Caco-2 (cell line): ENCODE measurements around the gene PDE12. TPM values are rescaled to one million over a fixed set of nuclear protein-coding genes. Genes with fewer than 3 reads are reported as not detected.

Experiments used
- BruUV-seq: library from RNA; stranded (reverse); fragments of 400-500 nt; replicated peaks from 2 replicates; lab custom pipeline; 2021; lab: Mats Ljungman, UMichigan
- CTCF ChIA-PET: fragments of 300-600 bp; sonication (Branson Sonifier 250); formaldehyde crosslinking; loops from one replicate; lab custom pipeline; 2022; ENCODE audit warnings: antibody characterized with exemption; lab: Charles Lee
- POLR2A ChIA-PET: fragments of 300-600 bp; sonication (Branson Sonifier 250); formaldehyde crosslinking; loops from one replicate; lab custom pipeline; 2022; ENCODE audit warnings: antibody characterized with exemption; lab: Charles Lee
- DNase-seq, 2 experiments: peaks; one replicate each; pipeline versions ENCODE4 v3.0.0 to v3.0.0-alpha.2; 2020 to 2022
- H3K27me3 ChIP-seq: replicated peaks from 2 replicates; pipeline ENCODE4 v1.6.0; 2011; ENCODE audit warnings: low read length; ENCODE audit not compliant: control insufficient read depth, insufficient read depth
- H3K36me3 ChIP-seq: 2 replicates; pipeline ENCODE4 v1.5.1; 2011; ENCODE audit warnings: low read length; ENCODE audit not compliant: control insufficient read depth, insufficient read depth
- H3K4me1 ChIP-seq: fragments of 250-450 bp; sonication (Bioruptor Pico); 2 replicates; pipeline ENCODE4 v1.5.1; 2020; ENCODE audit warnings: mild to moderate bottlenecking
- H3K4me3 ChIP-seq: 2 replicates; pipeline ENCODE4 v1.5.1; 2011; ENCODE audit warnings: low read depth, mild to moderate bottlenecking, control low read depth, low read length
- H3K9me3 ChIP-seq: fragments of 250-450 bp; sonication (Bioruptor Pico); 2 replicates; pipeline ENCODE4 v1.5.1; 2020; ENCODE audit warnings: mild to moderate bottlenecking, moderate library complexity
- H3K27ac Mint-ChIP-seq: one replicate; pipeline ENCODE4 v1.8.0; 2022; ENCODE audit warnings: mixed read lengths; ENCODE audit not compliant: unreplicated experiment
- H3K27me3 Mint-ChIP-seq: one replicate; pipeline ENCODE4 v1.8.0; 2022; ENCODE audit warnings: mixed read lengths; ENCODE audit not compliant: insufficient read depth, unreplicated experiment
- H3K36me3 Mint-ChIP-seq: one replicate; pipeline ENCODE4 v1.8.0; 2022; ENCODE audit warnings: mild to moderate bottlenecking, mixed read lengths; ENCODE audit not compliant: insufficient read depth, unreplicated experiment
- H3K4me1 Mint-ChIP-seq: one replicate; pipeline ENCODE4 v1.8.0; 2022; ENCODE audit warnings: low read depth, mixed read lengths; ENCODE audit not compliant: unreplicated experiment
- H3K4me3 Mint-ChIP-seq: one replicate; pipeline ENCODE4 v1.8.0; 2022; ENCODE audit warnings: mild to moderate bottlenecking, moderate library complexity, mixed read lengths; ENCODE audit not compliant: unreplicated experiment
- H3K9me3 Mint-ChIP-seq: one replicate; pipeline ENCODE4 v1.8.0; 2022; ENCODE audit warnings: mixed read lengths; ENCODE audit not compliant: unreplicated experiment
- intact Hi-C: fragments of 100-400 bp; cut with micrococcal nuclease; formaldehyde crosslinking; loops from one replicate; pipeline ENCODE4 v1.10.0; 2022; ENCODE audit not compliant: unreplicated experiment
- total RNA-seq: library from RNA; stranded (reverse); gene quantifications from 2 replicates; pipeline ENCODE4 v1.2.3, GENCODE V29; 2022
- TF ChIP-seq, protein P1 (sequence below), 2 experiments: fragments of 200-600 bp in 1 of 2; IDR thresholded peaks; 1 replicate in 1 of 2; 2 replicates in 1 of 2; pipeline versions ENCODE4 v1.5.1 to v1.8.0; 2011 to 2022; ENCODE audit warnings: antibody characterized with exemption in 1 of 2, control low read depth in 1 of 2, inconsistent platforms in 1 of 2, low read depth in 1 of 2, low read length in 1 of 2, mild to moderate bottlenecking in 1 of 2, moderate library complexity in 1 of 2; ENCODE audit not compliant: insufficient read depth in 1 of 2, severe bottlenecking in 1 of 2, unreplicated experiment in 1 of 2

Gene PDE12
- total RNA-seq, 1 experiment from 2014 or later: 22.1 TPM

DNA sequence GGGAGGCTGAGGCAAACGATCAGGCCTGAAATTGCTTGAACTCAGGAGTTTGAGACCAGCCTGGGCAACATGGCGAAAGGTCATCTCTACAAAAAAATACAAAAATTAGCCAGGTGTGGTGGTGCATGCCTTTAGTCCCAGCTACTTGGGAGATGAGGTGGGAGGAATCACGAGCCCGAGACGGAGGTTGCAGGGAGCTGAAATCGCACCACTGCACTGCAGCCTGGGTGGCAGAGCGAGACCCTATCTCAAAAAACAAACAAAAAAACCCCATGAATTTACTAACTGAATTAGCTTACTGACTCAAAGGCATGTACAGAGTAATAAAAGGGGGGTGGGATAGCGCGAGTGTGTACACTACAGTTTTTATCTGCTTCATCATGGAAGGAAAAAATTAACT is 21.7 kb downstream of the PDE12 start:
- Mint-ChIP-seq H3K4me3 (no peak overlapping the region), H3K36me3 (peaks cover 93% of the 10 kb centered on the region), H3K27ac (peak overlapping the region; percentile 42), H3K4me1 (peaks cover 14% of the 10 kb centered on the region), H3K9me3 (no peaks in the 10 kb centered on the region), H3K27me3 (no peaks in the 10 kb centered on the region)
- ChIA-PET CTCF (interaction anchor here (1.2 kb wide), 1 partner anchor 113 kb away, joined by 3 read pairs; no protein-coding TSS in a partner anchor), POLR2A (interaction anchor here (0.6 kb wide), 1 partner anchor 8 kb away, joined by 11 read pairs; no protein-coding TSS in a partner anchor)
- TF ChIP-seq, protein P1, sequence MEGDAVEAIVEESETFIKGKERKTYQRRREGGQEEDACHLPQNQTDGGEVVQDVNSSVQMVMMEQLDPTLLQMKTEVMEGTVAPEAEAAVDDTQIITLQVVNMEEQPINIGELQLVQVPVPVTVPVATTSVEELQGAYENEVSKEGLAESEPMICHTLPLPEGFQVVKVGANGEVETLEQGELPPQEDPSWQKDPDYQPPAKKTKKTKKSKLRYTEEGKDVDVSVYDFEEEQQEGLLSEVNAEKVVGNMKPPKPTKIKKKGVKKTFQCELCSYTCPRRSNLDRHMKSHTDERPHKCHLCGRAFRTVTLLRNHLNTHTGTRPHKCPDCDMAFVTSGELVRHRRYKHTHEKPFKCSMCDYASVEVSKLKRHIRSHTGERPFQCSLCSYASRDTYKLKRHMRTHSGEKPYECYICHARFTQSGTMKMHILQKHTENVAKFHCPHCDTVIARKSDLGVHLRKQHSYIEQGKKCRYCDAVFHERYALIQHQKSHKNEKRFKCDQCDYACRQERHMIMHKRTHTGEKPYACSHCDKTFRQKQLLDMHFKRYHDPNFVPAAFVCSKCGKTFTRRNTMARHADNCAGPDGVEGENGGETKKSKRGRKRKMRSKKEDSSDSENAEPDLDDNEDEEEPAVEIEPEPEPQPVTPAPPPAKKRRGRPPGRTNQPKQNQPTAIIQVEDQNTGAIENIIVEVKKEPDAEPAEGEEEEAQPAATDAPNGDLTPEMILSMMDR (IDR thresholded peaks at IDR 0.05; ENCODE audit: insufficient read depth in 1 of 2, low read depth in 1 of 2, low read length in 1 of 2, severe bottlenecking in 1 of 2, unreplicated experiment in 1 of 2): no peak
- no peak overlapping the region for H3K4me3 ChIP-seq
- peaks cover 6% of the 10 kb centered on the region for H3K36me3 ChIP-seq
- no peaks in the 10 kb centered on the region for H3K27me3 ChIP-seq
- no TSS peak for BruUV-seq
- H3K4me1 ChIP-seq: peaks cover 23% of the 10 kb centered on the region
- H3K9me3 ChIP-seq: no peaks in the 10 kb centered on the region
- no peak for DNase-seq
- intact Hi-C loops: no loop called here

DNA sequence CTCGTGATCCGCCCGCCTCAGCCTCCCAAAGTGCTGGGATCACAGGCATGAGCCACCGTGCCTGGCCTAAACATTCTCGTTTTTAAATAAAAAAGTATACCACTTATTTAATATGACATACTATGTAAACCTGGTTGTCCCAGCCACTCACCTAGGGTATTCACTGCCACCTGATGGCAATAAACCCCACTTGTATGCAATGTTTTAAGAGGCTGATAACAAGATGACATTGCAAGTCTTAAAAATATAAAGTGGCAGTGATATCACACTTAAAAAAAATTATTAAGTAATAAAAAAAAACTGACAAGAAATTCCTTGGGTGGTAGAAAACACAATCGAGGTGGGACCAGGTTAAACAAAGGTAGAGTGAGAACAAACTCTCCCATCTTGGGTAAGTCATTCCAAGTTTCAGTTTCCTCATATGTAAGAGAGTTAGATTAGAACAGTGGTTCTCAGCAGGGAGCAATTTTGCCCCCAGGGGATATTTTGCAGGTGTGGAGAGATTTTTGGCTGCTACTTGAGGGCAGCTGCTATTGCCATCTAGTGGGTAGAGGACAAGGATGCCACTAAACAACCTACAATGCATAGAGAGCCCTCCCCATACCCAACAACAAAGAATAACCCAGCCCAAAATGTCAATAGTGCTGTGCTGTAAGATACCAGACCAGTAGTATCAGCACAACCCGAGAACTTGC is 26.5 kb downstream of the PDE12 start:
- H3K4me1 ChIP-seq: peaks cover 49% of the 10 kb centered on the region
- Mint-ChIP-seq H3K27me3 (no peaks in the 10 kb centered on the region), H3K36me3 (peaks cover 84% of the 10 kb centered on the region), H3K4me3 (no peak overlapping the region), H3K4me1 (peaks cover 6% of the 10 kb centered on the region), H3K9me3 (no peaks in the 10 kb centered on the region), H3K27ac (no peak overlapping the region)
- ChIA-PET POLR2A (no interaction called here), CTCF (no interaction called here)
- DNase-seq: peak; percentile 70 to 75
- intact Hi-C loops: loop anchor here (1.0 kb wide), 1 partner anchor 185 kb away; no protein-coding TSS in a partner anchor
- no peaks in the 10 kb centered on the region for H3K27me3 ChIP-seq
- no peaks in the 10 kb centered on the region for H3K9me3 ChIP-seq
- no peak overlapping the region for H3K4me3 ChIP-seq
- no TSS peak for BruUV-seq
- TF ChIP-seq, protein P1 (IDR thresholded peaks at IDR 0.05; ENCODE audit: insufficient read depth in 1 of 2, low read depth in 1 of 2, low read length in 1 of 2, severe bottlenecking in 1 of 2, unreplicated experiment in 1 of 2): peak in 1 of 2 experiments; percentile 11
- H3K36me3 ChIP-seq: peaks cover 2% of the 10 kb centered on the region; the same call in 1 of the 2 replicates

DNA sequence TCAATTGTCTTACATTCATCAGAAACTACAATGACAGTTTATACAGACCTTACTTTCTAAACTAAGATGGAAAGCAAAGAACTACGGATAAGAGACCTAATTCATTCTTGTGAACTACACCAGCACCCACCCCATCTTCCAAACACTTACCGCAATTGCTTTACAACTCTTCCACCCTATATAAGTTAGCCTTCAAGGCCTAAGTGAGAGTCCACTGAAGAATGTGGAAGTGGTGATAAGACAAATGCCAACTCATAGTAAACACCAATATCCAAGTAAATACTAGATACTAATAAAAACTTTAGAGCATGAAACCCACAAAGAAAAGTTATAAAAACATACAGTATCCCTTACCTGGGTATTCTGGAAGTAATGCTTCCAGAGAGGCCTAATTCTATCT is 27.5 kb downstream of the PDE12 start:
- Histone ChIP-seq H3K4me3 (no peak overlapping the region), H3K27me3 (no peaks in the 10 kb centered on the region), H3K4me1 (peaks cover 45% of the 10 kb centered on the region), H3K36me3 (peaks cover 2% of the 10 kb centered on the region; the same call in 1 of the 2 replicates), H3K9me3 (no peaks in the 10 kb centered on the region)
- CTCF ChIA-PET: no interaction called here
- H3K27me3 Mint-ChIP-seq: no peaks in the 10 kb centered on the region
- peaks cover 82% of the 10 kb centered on the region for H3K36me3 Mint-ChIP-seq
- TF ChIP-seq, protein P1 (IDR thresholded peaks at IDR 0.05; ENCODE audit: insufficient read depth in 1 of 2, low read depth in 1 of 2, low read length in 1 of 2, severe bottlenecking in 1 of 2, unreplicated experiment in 1 of 2): no peak
- H3K4me1 Mint-ChIP-seq: peaks cover 6% of the 10 kb centered on the region
- H3K4me3 Mint-ChIP-seq: no peak overlapping the region
- H3K27ac Mint-ChIP-seq: no peak overlapping the region
- no TSS peak for BruUV-seq
- no peaks in the 10 kb centered on the region for H3K9me3 Mint-ChIP-seq
- intact Hi-C loops: loop anchor here (1.0 kb wide), 1 partner anchor 186 kb away; no protein-coding TSS in a partner anchor
- POLR2A ChIA-PET: no interaction called here
- DNase-seq: no peak
